GM19025 (cell line): ENCODE data around the gene UBR7.
"Not testable (repeated sequence)": the region's sequence is repeated elsewhere in the genome, so short reads cannot be mapped to it uniquely, and the experiment has no call there.

Experiments used
- ATAC-seq: cut with Tn5 transposase; IDR thresholded peaks from one replicate; pipeline ENCODE4 v1.9.1; 2021; ENCODE audit warnings: mild to moderate bottlenecking, low read depth, moderate library complexity; ENCODE audit not compliant: unreplicated experiment

UBR7 gene

GRCh38 chr14:93206793-93207467 is at the start of gene UBR7, which contains the start of gene GON7:
TSS of gene UBR7 (plus strand) at chr14:93207256. CDS start at chr14:93207292, 36 bp downstream.
TSS of gene GON7 (minus strand) at chr14:93207065. CDS start at chr14:93207037, 28 bp downstream.
- peak; percentile 77 for ATAC-seq

GRCh38 chr14:93158349-93158748 is 48.7 kb upstream of the UBR7 start:
- not testable (repeated sequence) for ATAC-seq

GRCh38 chr14:93159625-93160352 is 47.3 kb upstream of the UBR7 start:
- ATAC-seq, result not testable (repeated sequence)

GRCh38 chr14:93160353-93160801 is 46.7 kb upstream of the UBR7 start:
- no peak for ATAC-seq

GRCh38 chr14:93161411-93161940 is 45.6 kb upstream of the UBR7 start:
- ATAC-seq, result no peak

- no peak for ATAC-seq
Measured at GRCh38 chr14:93163564-93163963, 43.5 kb upstream of the UBR7 start.

- ATAC-seq, result not testable (repeated sequence)
Measured at GRCh38 chr14:93165271-93166265, 41.5 kb upstream of the UBR7 start.

- not testable (repeated sequence) for ATAC-seq
Measured at GRCh38 chr14:93168610-93169009, 38.4 kb upstream of the UBR7 start.

GRCh38 chr14:93169619-93170018 is 37.4 kb upstream of the UBR7 start:
- ATAC-seq, result not testable (repeated sequence)

GRCh38 chr14:93170141-93170540 is 36.9 kb upstream of the UBR7 start:
- not testable (repeated sequence) for ATAC-seq

- no peak for ATAC-seq
Measured at GRCh38 chr14:93171376-93171775, 35.7 kb upstream of the UBR7 start.

- no peak for ATAC-seq
Measured at GRCh38 chr14:93173943-93174395, 33.1 kb upstream of the UBR7 start.

GRCh38 chr14:93174731-93175130 is 32.3 kb upstream of the UBR7 start:
- not testable (repeated sequence) for ATAC-seq

- ATAC-seq, result no peak
Measured at GRCh38 chr14:93175492-93175891, 31.6 kb upstream of the UBR7 start.

- ATAC-seq, result no peak
Measured at GRCh38 chr14:93183596-93184317, 23.3 kb upstream of the UBR7 start.

GRCh38 chr14:93184391-93185348 is 22.4 kb upstream of the UBR7 start, which contains the start of the genes LYSET and MOAP1:
TSS of gene LYSET (plus strand) at chr14:93185317. CDS start at chr14:93185406, 89 bp downstream.
TSS of gene MOAP1 (minus strand) at chr14:93184897. CDS start at chr14:93184242, 655 bp downstream.
- ATAC-seq, result peak; percentile 80

GRCh38 chr14:93185349-93185720 is 21.7 kb upstream of the UBR7 start:
- ATAC-seq, result no peak

GRCh38 chr14:93186466-93186865 is 20.6 kb upstream of the UBR7 start:
- ATAC-seq, result no peak
